Testis (tissue), 3 donors: ENCODE measurements around the gene DIAPH3. TPM values are rescaled to one million over a fixed set of nuclear protein-coding genes. Genes with fewer than 3 reads are reported as not detected.

Experiments used
- DNase-seq: peaks from one replicate; pipeline ENCODE4 v3.0.0-alpha.2; 2019
- H3K27ac ChIP-seq, 2 donors: fragments of 200-600 bp; sonication (generic); one replicate each; pipeline ENCODE4 v1.5.1; 2019
- H3K27me3 ChIP-seq: fragments of 200-600 bp; sonication (generic); one replicate; pipeline ENCODE4 v1.5.1; 2019
- H3K36me3 ChIP-seq: fragments of 200-600 bp; sonication (generic); one replicate; pipeline ENCODE4 v1.5.1; 2017; ENCODE audit warnings: low read depth; ENCODE audit errors: missing control alignments
- H3K4me1 ChIP-seq: fragments of 200-600 bp; sonication (generic); one replicate; pipeline ENCODE4 v1.5.1; 2019
- H3K4me3 ChIP-seq, 2 donors: fragments of 200-600 bp; sonication (generic); one replicate each; pipeline ENCODE4 v1.5.1; 2017 to 2019
- H3K9me3 ChIP-seq: fragments of 200-600 bp; sonication (generic); one replicate; pipeline ENCODE4 v1.5.1; 2017
- CTCF ChIP-seq, 3 experiments: fragments of 450-650 bp in 2 of 3; fragments of 200-600 bp in 1 of 3; sonication (generic) in 1 of 3; IDR thresholded peaks; one replicate each; pipeline ENCODE4 v1.5.1; 2016 to 2019; ENCODE audit warnings: antibody characterized with exemption in 3 of 3, mild to moderate bottlenecking in 2 of 3, moderate library complexity in 1 of 3
- POLR2A ChIP-seq: fragments of 450-650 bp; IDR thresholded peaks from one replicate; pipeline ENCODE4 v1.6.1; 2017; ENCODE audit warnings: antibody characterized with exemption, mild to moderate bottlenecking, moderate library complexity
- WGBS, 2 donors: methylation state at CpG; one replicate each; pipeline ENCODE4 v1.1.5; 2018; 5-methylcytosine and 5-hydroxymethylcytosine counted together
- intact Hi-C: fragments of 100-400 bp; cut with DNase I; formaldehyde crosslinking; loops from one replicate; pipeline ENCODE4 v1.15.1; 2023; ENCODE audit warnings: low total_unique reads
- polyA plus RNA-seq: library from polyadenylated mRNA; stranded (reverse); fragments of 350-450 nt; fragmentation: Illumina TruSeq; extraction: RNeasy Lipid Tissue Mini Kit (QIAGEN cat#74804); gene quantifications from one replicate; pipeline ENCODE4 v1.2.3, GENCODE V29; 2014; ENCODE audit warnings: low read depth, low replicate concordance; ENCODE audit not compliant: insufficient read depth
- total RNA-seq, 2 donors: library from RNA; depleted of rRNA; stranded (reverse); fragments of >200 nt; gene quantifications; one replicate each; pipeline ENCODE4 v1.2.3, GENCODE V29; 2016

Gene DIAPH3
- total and polyA plus RNA-seq, 3 donors from 2014 or later, result 12.5 to 30.3 (median 18.7) TPM

DNA sequence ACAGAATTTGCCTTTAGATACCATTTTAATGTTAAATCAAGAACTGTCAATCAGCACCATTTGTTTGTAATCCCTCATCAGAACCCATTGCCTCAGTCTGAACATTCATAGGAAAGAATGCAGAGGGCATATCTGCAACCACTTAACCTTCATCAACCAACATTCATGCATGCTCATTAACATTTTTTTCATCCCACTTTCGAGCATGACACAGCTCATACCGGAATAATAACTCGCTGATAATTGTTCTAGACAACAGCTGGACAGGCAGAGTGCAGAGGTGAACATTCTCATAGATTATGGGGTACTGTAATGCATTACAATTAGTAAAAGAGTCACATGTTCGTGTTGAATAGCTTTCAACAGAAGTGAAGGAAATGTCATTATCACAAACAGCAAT, 216.8 kb downstream of the DIAPH3 start:
- 50 to 58% methylated on average over 4 of the region's 4 CpGs for WGBS, 2 donors
- DNase-seq, result no peak
- Histone ChIP-seq H3K4me1 (no peaks in the 10 kb centered on the region), H3K27ac (no peak overlapping the region), H3K36me3 (no peaks in the 10 kb centered on the region), H3K4me3 (no peak overlapping the region), H3K27me3 (no peaks in the 10 kb centered on the region), H3K9me3 (no peaks in the 10 kb centered on the region)
- TF ChIP-seq CTCF (IDR thresholded peaks at IDR 0.05) (no peak), POLR2A (no peak)
- intact Hi-C loops, result no loop called here

GRCh38 chr13:59931621-59932020, 232.1 kb downstream of the DIAPH3 start:
- no peak for DNase-seq
- H3K4me1 ChIP-seq, result no peaks in the 10 kb centered on the region
- 89 to 98% methylated on average over 1 of the region's 1 CpG for WGBS, 2 donors
- H3K36me3 ChIP-seq, result no peaks in the 10 kb centered on the region
- no peak overlapping the region for H3K4me3 ChIP-seq
- H3K27me3 ChIP-seq, result no peaks in the 10 kb centered on the region
- intact Hi-C loops, result no loop called here
- TF ChIP-seq POLR2A (no peak), CTCF (IDR thresholded peaks at IDR 0.05) (no peak)
- H3K9me3 ChIP-seq, result no peaks in the 10 kb centered on the region
- H3K27ac ChIP-seq, result no peak overlapping the region

DNA sequence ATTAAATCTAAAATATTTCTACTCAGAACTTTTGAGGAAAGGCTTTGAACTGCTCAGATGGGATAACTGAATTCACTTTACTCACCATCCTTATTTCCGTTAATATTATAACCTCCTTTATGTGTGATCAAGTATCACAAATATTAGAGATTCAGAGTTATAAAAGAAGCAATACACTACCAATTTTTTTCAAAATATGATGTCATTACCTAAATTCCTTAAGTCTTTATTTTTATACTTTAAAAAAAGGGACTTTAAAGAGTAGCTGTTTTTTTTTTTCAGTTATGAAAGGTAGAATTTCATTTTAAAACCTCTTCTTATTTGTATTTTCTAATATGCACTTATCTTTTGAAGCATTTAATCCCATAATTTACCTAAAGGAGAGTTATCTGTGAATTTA, 239.5 kb downstream of the DIAPH3 start:
- H3K9me3 ChIP-seq, result no peaks in the 10 kb centered on the region
- no peak overlapping the region for H3K4me3 ChIP-seq
- no peaks in the 10 kb centered on the region for H3K36me3 ChIP-seq
- no peak overlapping the region for H3K27ac ChIP-seq
- TF ChIP-seq CTCF (IDR thresholded peaks at IDR 0.05), result no peak
- no peak for TF ChIP-seq POLR2A
- H3K4me1 ChIP-seq, result no peaks in the 10 kb centered on the region
- no peaks in the 10 kb centered on the region for H3K27me3 ChIP-seq
- intact Hi-C loops, result no loop called here
- 97% methylated on average over 1 of the region's 1 CpG for WGBS, 2 donors
- no peak for DNase-seq

GRCh38 chr13:59915252-59915651, 248.5 kb downstream of the DIAPH3 start:
- Histone ChIP-seq H3K4me1 (no peaks in the 10 kb centered on the region), H3K27ac (no peak overlapping the region), H3K4me3 (no peak overlapping the region), H3K36me3 (no peaks in the 10 kb centered on the region), H3K27me3 (no peaks in the 10 kb centered on the region), H3K9me3 (no peaks in the 10 kb centered on the region)
- no peak for TF ChIP-seq POLR2A
- no peak for TF ChIP-seq CTCF (IDR thresholded peaks at IDR 0.05)
- DNase-seq, result no peak
- intact Hi-C loops, result no loop called here
- 87 to 95% methylated on average over 3 of the region's 3 CpGs for WGBS, 2 donors

- H3K27me3 ChIP-seq, result no peaks in the 10 kb centered on the region
- DNase-seq, result no peak
- H3K4me1 ChIP-seq, result no peaks in the 10 kb centered on the region
- H3K9me3 ChIP-seq, result no peaks in the 10 kb centered on the region
- TF ChIP-seq CTCF (IDR thresholded peaks at IDR 0.05), result no peak
- TF ChIP-seq POLR2A, result no peak
- intact Hi-C loops, result no loop called here
- H3K27ac ChIP-seq, result no peak overlapping the region
- no peak overlapping the region for H3K4me3 ChIP-seq
- no peaks in the 10 kb centered on the region for H3K36me3 ChIP-seq
- WGBS, 2 donors, result 79 to 92% methylated on average over 2 of the region's 2 CpGs
Observed at GRCh38 chr13:59914556-59914955, 249.2 kb downstream of the DIAPH3 start.
